ENCODE measurements around the gene YKT6. TPM values are rescaled to one million over a fixed set of nuclear protein-coding genes. Genes with fewer than 3 reads are reported as not detected.

Gene YKT6
- total RNA-seq, 4 donors from 2014 or later: 36.2 to 54.6 (median 43.6) TPM

DNA sequence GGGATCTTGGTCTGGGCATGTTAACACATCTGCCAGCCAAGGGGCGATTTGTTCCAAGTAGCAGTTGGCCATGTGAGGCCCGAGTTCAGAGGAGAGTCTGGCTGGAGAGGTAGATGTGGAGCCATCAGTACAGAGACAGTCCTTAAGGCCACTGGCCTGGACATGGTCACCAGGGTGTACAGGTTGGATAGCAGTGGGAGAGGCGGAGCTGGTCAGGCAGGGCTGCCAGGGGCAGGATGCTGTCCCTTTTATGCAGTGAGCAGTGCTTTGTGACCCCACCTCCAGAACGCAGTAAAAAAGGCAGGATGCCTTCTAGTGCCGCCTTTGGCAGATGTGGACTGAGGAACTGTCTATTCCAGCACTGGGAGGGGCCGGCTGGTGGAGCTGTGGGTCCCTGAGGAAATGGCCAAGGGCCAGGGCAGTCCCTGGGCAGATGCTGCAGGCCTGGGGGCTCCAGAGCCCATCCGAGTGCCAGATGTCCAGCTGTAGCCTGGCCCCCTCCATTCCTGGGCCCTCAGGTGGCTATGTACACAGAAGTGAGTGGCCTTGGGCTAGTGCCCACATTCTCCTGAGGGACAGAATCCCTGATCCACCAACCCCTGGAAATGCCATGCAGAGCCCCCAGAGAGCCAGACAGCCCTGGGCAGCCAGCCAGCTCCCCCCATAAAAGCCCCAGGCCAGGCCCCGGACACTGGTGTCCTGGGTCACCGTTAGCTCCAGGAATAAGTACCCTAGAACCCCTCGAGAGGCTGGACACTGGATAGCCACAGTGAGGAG, 42.5 kb upstream of the YKT6 start:
- TF ChIP-seq, protein P1, sequence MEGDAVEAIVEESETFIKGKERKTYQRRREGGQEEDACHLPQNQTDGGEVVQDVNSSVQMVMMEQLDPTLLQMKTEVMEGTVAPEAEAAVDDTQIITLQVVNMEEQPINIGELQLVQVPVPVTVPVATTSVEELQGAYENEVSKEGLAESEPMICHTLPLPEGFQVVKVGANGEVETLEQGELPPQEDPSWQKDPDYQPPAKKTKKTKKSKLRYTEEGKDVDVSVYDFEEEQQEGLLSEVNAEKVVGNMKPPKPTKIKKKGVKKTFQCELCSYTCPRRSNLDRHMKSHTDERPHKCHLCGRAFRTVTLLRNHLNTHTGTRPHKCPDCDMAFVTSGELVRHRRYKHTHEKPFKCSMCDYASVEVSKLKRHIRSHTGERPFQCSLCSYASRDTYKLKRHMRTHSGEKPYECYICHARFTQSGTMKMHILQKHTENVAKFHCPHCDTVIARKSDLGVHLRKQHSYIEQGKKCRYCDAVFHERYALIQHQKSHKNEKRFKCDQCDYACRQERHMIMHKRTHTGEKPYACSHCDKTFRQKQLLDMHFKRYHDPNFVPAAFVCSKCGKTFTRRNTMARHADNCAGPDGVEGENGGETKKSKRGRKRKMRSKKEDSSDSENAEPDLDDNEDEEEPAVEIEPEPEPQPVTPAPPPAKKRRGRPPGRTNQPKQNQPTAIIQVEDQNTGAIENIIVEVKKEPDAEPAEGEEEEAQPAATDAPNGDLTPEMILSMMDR (IDR thresholded peaks at IDR 0.05): no peak
- TF ChIP-seq POLR2A (IDR thresholded peaks at IDR 0.05) (no peak), EP300 (IDR thresholded peaks at IDR 0.05) (no peak)
- H3K4me3 ChIP-seq: no peak overlapping the region
- no peaks in the 10 kb centered on the region for H3K36me3 ChIP-seq
- 68 to 77% methylated on average over 7 to 8 of the region's 10 CpGs for WGBS, 2 donors
- no peaks in the 10 kb centered on the region for H3K9me3 ChIP-seq
- no peaks in the 10 kb centered on the region for H3K27me3 ChIP-seq
- no peak overlapping the region for H3K27ac ChIP-seq
- no peaks in the 10 kb centered on the region for H3K4me1 ChIP-seq
- DNase-seq (ENCODE audit: low spot score in 2 of 2): no peak

DNA sequence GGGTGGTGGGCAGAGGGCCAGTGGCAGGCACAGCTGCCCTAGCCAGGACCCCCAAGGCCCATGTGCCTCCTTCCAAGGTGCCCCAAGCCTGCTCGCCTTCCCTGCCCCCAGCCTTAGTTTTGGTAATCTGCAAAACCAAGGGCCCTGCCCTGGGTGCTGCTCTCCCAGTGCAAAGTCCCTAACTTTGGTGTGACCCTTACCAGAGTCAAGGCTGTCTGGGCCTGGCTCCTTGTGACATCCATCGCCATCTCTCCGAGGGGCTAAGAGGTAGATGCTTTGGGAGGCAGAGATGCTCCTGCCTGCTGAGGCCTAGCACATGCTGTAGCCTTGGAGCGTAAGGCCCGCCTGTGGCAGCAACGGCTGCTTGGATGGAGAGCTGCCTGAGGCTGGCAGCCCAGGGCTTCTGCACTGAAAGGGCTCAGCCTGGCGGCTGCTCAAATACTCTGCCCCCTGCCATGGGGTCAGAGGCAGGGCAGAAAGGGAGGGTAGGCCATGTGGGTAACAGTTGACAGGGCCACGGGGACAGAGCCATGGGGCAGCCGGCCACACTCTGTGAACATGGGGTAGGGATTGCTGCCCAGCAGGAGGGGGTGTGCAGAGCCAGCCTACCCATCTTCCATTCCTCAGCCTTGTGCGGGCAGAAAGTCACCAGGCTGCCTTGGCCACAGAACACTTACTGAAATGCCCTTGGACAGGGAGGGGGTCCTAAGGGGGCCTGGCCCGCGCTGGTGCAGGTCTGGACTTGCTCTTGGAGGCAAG, 41.7 kb upstream of the YKT6 start:
- WGBS, 2 donors: 63 to 83% methylated on average over 6 to 9 of the region's 12 CpGs
- no peaks in the 10 kb centered on the region for H3K36me3 ChIP-seq
- DNase-seq (ENCODE audit: low spot score in 2 of 2): no peak
- H3K9me3 ChIP-seq: no peaks in the 10 kb centered on the region
- H3K27me3 ChIP-seq: no peaks in the 10 kb centered on the region
- no peak for TF ChIP-seq POLR2A (IDR thresholded peaks at IDR 0.05)
- TF ChIP-seq EP300 (IDR thresholded peaks at IDR 0.05): no peak
- TF ChIP-seq, protein P1 (IDR thresholded peaks at IDR 0.05): no peak
- no peaks in the 10 kb centered on the region for H3K4me1 ChIP-seq
- no peak overlapping the region for H3K27ac ChIP-seq
- H3K4me3 ChIP-seq: no peak overlapping the region

DNA sequence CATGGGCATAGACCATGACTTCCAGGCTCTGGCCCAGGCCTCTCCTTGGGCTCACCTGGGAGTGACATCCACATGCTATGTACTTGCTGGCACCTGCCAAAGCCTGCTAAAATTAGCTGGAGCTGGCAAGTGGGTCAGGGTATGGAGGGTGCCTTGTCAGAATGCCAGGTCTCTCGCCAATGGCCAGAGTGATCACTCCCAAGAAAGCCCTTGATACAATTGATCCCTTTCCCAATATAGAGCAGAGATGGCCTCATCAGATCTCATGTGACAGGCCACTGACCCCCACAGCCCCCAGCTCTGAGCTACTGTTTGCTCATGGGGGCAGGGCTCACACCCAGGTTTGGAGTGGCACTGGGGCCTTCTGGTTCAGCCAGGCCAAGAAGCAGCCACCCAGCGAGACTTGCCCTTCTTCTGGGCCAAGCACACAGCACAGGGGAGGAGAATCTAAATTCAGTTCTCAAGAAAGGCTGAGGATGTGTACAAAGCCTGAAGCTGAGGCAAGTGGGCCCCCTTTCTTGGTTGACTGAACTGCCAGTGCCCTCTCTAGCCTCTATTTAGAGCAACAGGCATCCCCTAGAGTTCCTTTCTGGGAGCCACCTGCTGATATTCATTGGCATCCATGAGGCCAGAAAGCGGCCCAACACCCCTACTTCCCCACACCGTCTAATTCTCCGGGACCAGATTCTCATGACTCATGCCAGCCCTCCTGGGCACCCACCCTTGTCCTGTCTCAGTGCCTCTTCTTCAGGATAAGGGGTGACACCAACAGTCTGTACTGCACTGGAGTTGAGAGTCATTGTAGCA, 40.8 kb upstream of the YKT6 start:
- no peak for DNase-seq (ENCODE audit: low spot score in 2 of 2)
- H3K27me3 ChIP-seq: no peaks in the 10 kb centered on the region
- H3K4me1 ChIP-seq: no peaks in the 10 kb centered on the region
- 82 to 92% methylated on average over 4 to 5 of the region's 5 CpGs for WGBS, 2 donors
- H3K9me3 ChIP-seq: peaks cover 0 to 3% (median 0%) of the 10 kb centered on the region in 4 donors
- H3K36me3 ChIP-seq: no peaks in the 10 kb centered on the region
- H3K4me3 ChIP-seq: no peak overlapping the region
- no peak overlapping the region for H3K27ac ChIP-seq
- TF ChIP-seq POLR2A (IDR thresholded peaks at IDR 0.05): no peak
- no peak for TF ChIP-seq EP300 (IDR thresholded peaks at IDR 0.05)
- TF ChIP-seq, protein P1 (IDR thresholded peaks at IDR 0.05): no peak

DNA sequence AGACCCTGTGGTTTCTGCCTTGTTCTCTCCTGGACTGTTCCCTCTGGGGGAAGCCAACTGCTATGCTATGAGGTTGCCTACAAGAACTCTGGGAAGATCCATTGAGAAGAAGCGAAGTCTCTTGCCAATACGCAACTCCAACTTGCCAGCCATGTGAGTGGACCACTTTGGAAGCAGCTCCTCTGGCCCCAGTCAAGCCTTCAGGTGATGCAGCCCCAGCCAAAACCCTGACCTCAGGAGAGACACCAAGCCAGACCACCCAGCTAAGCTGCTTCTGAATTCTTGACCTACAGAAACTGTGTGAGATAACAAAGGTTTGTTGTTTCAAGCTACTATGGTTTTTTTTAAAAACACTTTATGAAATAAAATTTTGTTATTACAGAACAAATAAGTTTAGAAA, 39.4 kb upstream of the YKT6 start:
- Histone ChIP-seq H3K36me3 (no peaks in the 10 kb centered on the region), H3K4me3 (no peak overlapping the region), H3K4me1 (no peaks in the 10 kb centered on the region), H3K27me3 (no peaks in the 10 kb centered on the region), H3K27ac (no peak overlapping the region), H3K9me3 (peaks cover 0 to 3% (median 0%) of the 10 kb centered on the region in 4 donors)
- TF ChIP-seq POLR2A (IDR thresholded peaks at IDR 0.05) (no peak), EP300 (IDR thresholded peaks at IDR 0.05) (no peak)
- TF ChIP-seq, protein P1 (IDR thresholded peaks at IDR 0.05): no peak
- no peak for DNase-seq (ENCODE audit: low spot score in 2 of 2)
- 94 to 97% methylated on average over 2 of the region's 2 CpGs for WGBS, 2 donors

All from tibial nerve (tissue), 4 donors.